ENCODE results near the gene DNAJC5G.
"Not testable (repeated sequence)": the region's sequence is repeated elsewhere in the genome, so short reads cannot be mapped to it uniquely, and the experiment has no call there.

Gene DNAJC5G

DNA sequence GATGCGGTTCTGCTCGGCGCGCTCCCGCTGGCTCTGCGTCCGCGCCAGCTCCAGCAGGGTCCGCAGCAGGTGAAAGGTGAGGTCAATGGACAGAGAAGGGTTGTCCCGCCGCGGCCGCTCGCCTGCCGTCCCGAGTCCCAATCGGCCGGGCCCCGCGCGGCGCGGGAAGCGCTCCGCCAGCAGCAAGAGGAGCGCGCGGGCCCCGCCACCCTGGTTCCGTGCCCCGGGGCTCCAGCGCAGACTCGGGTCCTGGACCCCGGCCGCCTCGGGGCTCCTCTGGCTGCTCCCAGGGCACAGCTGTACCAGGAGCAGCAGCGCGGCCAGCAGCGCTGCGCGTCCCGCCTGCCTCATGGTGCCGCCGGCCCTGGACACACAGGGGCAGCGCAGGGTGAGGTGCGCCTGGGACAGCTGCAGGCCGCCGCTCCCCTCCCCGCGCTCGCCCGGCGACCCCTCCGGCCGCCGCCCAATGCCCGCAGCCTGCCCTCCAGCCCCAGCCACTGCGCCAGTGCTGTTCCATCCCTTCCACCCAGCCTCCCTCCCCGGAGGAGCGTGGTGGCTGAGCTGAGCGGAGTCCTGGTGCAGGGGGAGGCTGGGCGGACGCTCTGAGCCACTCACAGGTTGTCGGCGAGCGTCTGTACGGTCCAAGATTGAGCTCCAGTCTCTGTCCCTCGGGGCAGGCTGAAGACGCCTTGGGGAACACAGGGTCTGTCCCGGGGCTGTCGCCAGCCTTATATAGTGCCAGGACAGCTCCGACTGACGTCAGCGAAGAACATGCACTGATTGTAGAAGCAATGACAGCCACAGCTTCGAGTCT is 32.5 kb downstream of the DNAJC5G start:
- H3K4me3 Mint-ChIP-seq = peak overlapping the region; percentile 55
- H3K27ac Mint-ChIP-seq = no peak overlapping the region
- ATAC-seq (no peak), DNase-seq (ENCODE audit: low spot score in 2 of 2) (no peak)
- no peaks in the 10 kb centered on the region for H3K9me3 Mint-ChIP-seq
- peaks cover 12% of the 10 kb centered on the region for H3K4me1 Mint-ChIP-seq
- peaks cover 19% of the 10 kb centered on the region for H3K36me3 Mint-ChIP-seq

DNA sequence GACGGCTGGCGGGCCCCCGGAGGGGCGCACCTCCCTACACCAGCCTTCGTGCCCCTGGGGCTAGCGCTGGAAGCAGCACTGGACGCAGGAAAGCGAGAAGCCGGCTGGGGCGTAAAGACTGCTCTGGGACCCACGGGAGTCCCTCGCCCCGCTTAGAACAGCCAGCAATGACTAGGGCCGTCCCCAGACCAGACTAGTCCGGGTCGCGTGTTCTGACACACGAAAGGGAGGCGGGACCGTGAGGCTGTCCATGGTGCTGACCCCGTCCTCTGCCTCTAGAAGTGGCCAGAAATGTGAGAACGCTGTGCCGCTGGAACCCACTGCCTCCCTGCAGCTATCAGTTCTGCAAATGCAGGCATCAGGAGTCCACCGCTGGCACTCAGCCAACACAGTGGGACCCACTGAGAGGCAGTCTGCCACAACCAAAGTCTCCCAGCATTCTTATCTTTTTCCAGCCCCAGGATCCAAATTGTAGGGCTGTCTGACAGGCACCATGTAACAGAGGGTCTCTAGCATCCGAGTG is 33.2 kb downstream of the DNAJC5G start, which contains the start of gene UCN:
Gene UCN, minus strand, starts transcription at position 87 of the 523 bp plus-strand sequence. CDS start 550 bp downstream, outside the sequence.
- ATAC-seq = no peak
- Mint-ChIP-seq H3K9me3 (no peaks in the 10 kb centered on the region), H3K4me3 (peak within 1 kb of the TSS; percentile 55), H3K27ac (no peak within 1 kb of the TSS), H3K36me3 (peaks cover 19% of the 10 kb centered on the region), H3K4me1 (peaks cover 12% of the 10 kb centered on the region)
- no peak for DNase-seq (ENCODE audit: low spot score in 2 of 2)

- no peak for ATAC-seq
- H3K9me3 Mint-ChIP-seq = no peaks in the 10 kb centered on the region
- DNase-seq (ENCODE audit: low spot score in 2 of 2) = no peak
- H3K4me1 Mint-ChIP-seq = peaks cover 15% of the 10 kb centered on the region
- H3K4me3 Mint-ChIP-seq = no peak overlapping the region
- peaks cover 19% of the 10 kb centered on the region for H3K36me3 Mint-ChIP-seq
- H3K27ac Mint-ChIP-seq = no peak overlapping the region
Observed at GRCh38 chr2:27309651-27310050, 34.4 kb downstream of the DNAJC5G start.

- Mint-ChIP-seq H3K36me3 (peaks cover 19% of the 10 kb centered on the region), H3K4me3 (no peak overlapping the region), H3K4me1 (peaks cover 8% of the 10 kb centered on the region), H3K9me3 (no peaks in the 10 kb centered on the region), H3K27ac (no peak overlapping the region)
- no peak for ATAC-seq
- DNase-seq (ENCODE audit: low spot score in 2 of 2) = no peak
Observed at GRCh38 chr2:27312152-27312551, 36.9 kb downstream of the DNAJC5G start.

DNA sequence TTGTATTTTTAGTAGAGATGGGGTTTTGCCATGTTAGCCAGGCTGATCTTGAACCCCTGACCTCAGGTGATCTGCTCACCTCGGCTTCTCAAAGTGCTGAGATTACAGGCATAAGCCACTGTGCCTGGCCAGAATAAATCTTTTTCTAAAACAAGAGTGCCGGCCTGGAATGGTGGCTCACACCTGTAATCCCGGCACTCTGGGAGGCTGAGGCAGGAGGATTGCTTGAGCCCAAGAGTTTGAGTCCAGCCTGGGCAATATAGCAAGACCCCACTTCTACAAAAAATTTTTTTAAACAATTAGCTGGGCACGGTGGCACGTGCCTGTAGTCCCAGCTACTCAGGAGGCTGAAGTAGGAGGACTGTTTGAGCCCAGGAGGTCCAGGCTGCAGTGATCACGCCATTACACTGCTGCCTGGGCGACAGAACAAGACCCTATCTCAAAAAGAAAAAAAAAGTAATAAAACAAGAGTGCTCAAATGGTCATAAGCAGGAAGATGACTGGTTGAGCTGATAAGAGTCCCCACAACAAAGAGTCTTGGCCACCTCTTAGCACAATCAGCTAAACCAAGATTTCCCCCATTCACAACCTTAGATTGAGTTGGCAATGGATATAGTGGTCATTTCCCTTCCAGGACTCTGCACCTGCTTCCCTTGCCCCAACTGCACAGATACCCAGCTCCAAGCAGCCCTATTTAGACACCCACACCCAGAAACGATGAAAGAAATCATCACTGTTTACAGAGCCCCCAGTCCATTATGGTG is 38.8 kb downstream of the DNAJC5G start:
- DNase-seq (ENCODE audit: low spot score in 2 of 2) (no peak), ATAC-seq (no peak)
- no peak overlapping the region for H3K27ac Mint-ChIP-seq
- H3K4me1 Mint-ChIP-seq = peaks cover 8% of the 10 kb centered on the region
- no peaks in the 10 kb centered on the region for H3K9me3 Mint-ChIP-seq
- peaks cover 19% of the 10 kb centered on the region for H3K36me3 Mint-ChIP-seq
- no peak overlapping the region for H3K4me3 Mint-ChIP-seq

GRCh38 chr2:27314709-27315108 is 39.5 kb downstream of the DNAJC5G start:
- ATAC-seq (no peak), DNase-seq (ENCODE audit: low spot score in 2 of 2) (no peak)
- Mint-ChIP-seq H3K4me3 (no peak overlapping the region), H3K4me1 (peaks cover 8% of the 10 kb centered on the region), H3K9me3 (no peaks in the 10 kb centered on the region), H3K36me3 (peaks cover 19% of the 10 kb centered on the region), H3K27ac (no peak overlapping the region)

DNA sequence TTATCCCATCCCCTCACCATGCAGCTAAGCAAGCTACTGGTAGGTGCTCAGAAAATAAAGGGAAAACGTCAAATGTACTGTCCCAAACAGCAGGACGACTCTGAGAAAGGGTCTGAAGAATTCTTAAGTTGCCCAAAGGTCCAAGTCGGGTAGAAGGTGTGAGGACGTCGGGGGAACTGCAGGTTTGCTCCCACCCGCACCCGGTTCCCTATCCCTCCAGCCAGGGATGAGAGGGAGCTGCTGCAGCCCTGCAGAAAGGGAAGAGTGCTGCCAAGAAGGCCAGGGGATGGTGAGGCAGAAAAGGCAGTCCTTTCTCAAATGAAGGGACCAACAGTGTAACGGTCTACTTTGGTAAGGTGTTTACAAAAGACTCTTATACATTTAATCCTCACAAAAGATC is 39.9 kb downstream of the DNAJC5G start:
- Mint-ChIP-seq H3K27ac (no peak overlapping the region), H3K36me3 (peaks cover 17% of the 10 kb centered on the region), H3K4me3 (no peak overlapping the region), H3K4me1 (peaks cover 8% of the 10 kb centered on the region), H3K9me3 (no peaks in the 10 kb centered on the region)
- ATAC-seq (no peak), DNase-seq (ENCODE audit: low spot score in 2 of 2) (no peak)

- H3K4me3 Mint-ChIP-seq = no peak overlapping the region
Observed at GRCh38 chr2:27316655-27317412, 41.6 kb downstream of the DNAJC5G start.

DNA sequence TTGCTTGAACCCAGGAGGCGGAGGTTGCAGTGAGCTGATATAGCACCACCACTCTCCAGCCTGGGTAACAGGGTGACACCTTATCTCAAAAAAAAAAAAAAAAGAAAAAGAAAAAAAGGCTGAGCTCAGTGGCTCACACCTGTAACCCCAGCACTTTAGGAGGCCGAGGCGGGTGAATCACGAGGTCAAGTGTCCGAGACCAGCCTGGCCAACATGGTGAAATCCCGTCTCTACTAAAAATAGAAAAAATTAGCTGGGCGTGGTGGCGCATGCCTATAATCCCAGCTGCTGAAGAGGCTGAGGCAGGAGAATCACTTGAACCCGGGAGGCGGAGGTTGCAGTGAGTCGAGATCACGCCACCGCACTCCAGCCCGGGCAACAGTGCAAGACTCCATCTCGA is 44.6 kb downstream of the DNAJC5G start:
- not testable (repeated sequence) for H3K36me3 Mint-ChIP-seq; H3K27ac Mint-ChIP-seq; DNase-seq (ENCODE audit: low spot score in 2 of 2); H3K4me3 Mint-ChIP-seq; H3K9me3 Mint-ChIP-seq; ATAC-seq
- peaks cover 23% of the 10 kb centered on the region for H3K4me1 Mint-ChIP-seq

More at GRCh38 chr2:27316655-27317412, 41.6 kb downstream of the DNAJC5G start:
- ATAC-seq (no peak), DNase-seq (ENCODE audit: low spot score in 2 of 2) (no peak)
- H3K27ac Mint-ChIP-seq = no peak overlapping the region
- peaks cover 15% of the 10 kb centered on the region for H3K4me1 Mint-ChIP-seq
- no peaks in the 10 kb centered on the region for H3K36me3 Mint-ChIP-seq
- H3K9me3 Mint-ChIP-seq = no peaks in the 10 kb centered on the region

GRCh38 chr2:27320958-27321543 is 45.8 kb downstream of the DNAJC5G start:
- Mint-ChIP-seq H3K4me1 (peaks cover 20% of the 10 kb centered on the region), H3K27ac (no peak overlapping the region), H3K36me3 (peaks cover 6% of the 10 kb centered on the region), H3K9me3 (no peaks in the 10 kb centered on the region), H3K4me3 (peak overlapping the region; percentile 99)
- DNase-seq (ENCODE audit: low spot score in 2 of 2) (no peak), ATAC-seq (no peak)

- H3K9me3 Mint-ChIP-seq = no peaks in the 10 kb centered on the region
- peak; percentile 38 for ATAC-seq
- H3K4me1 Mint-ChIP-seq = peaks cover 20% of the 10 kb centered on the region
- DNase-seq (ENCODE audit: low spot score in 2 of 2) = peak in 1 of 2 donors; percentile 60
- H3K27ac Mint-ChIP-seq = peak overlapping the region; percentile 99
- H3K36me3 Mint-ChIP-seq = peaks cover 19% of the 10 kb centered on the region
- peak overlapping the region; percentile 99 for H3K4me3 Mint-ChIP-seq
Observed at GRCh38 chr2:27322301-27322765, 47.1 kb downstream of the DNAJC5G start.

- H3K4me3 Mint-ChIP-seq = peak within 1 kb of the TSS; percentile 99
- ATAC-seq (peak; percentile 97), DNase-seq (ENCODE audit: low spot score in 2 of 2) (peak; percentile 63 to 90)
- H3K36me3 Mint-ChIP-seq = peaks cover 25% of the 10 kb centered on the region
- H3K4me1 Mint-ChIP-seq = peaks cover 20% of the 10 kb centered on the region
- no peaks in the 10 kb centered on the region for H3K9me3 Mint-ChIP-seq
- peak within 1 kb of the TSS; percentile 99 for H3K27ac Mint-ChIP-seq
Observed at GRCh38 chr2:27322766-27323595, 47.7 kb downstream of the DNAJC5G start, which contains the start of gene MPV17. Gene MPV17 (minus strand): TSS chr2:27323097. CDS start chr2:27322517, 580 bp downstream.

DNA sequence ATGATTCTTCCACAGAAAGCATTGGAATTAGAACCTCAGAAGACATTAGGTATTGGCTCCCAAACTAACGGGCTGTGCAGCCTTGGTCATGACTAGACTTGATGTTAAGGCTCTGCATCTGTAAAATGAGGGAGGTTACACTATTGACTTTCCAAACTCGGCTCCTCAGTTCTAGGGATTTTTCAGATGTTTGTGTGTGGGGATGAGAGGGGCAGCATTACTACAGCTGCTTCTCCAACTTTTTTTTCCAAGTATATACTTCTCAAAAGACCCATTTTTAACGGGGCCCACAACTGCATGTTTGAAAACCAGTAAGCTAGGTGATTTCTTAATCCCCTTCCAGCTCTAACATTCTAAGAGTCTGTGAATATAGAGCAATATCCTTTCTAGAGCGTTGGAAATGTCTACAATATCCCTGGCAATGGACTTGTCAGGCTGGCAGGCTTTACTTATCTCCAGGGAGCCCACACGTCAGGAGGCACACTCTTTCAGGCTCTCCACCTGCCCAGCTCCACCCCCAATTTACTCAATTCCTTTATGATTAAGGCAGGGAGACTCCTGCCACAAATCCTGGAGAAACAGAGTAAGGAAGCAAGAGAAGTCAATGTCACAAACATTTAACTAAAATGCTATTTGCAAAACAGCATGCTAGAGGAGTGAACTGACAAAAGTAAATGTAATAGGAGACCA is 48.5 kb downstream of the DNAJC5G start:
- H3K9me3 Mint-ChIP-seq = no peaks in the 10 kb centered on the region
- ATAC-seq (no peak), DNase-seq (ENCODE audit: low spot score in 2 of 2) (no peak)
- H3K4me1 Mint-ChIP-seq = peaks cover 20% of the 10 kb centered on the region
- peaks cover 33% of the 10 kb centered on the region for H3K36me3 Mint-ChIP-seq
- peak overlapping the region; percentile 99 for H3K27ac Mint-ChIP-seq
- H3K4me3 Mint-ChIP-seq = peak overlapping the region; percentile 99
